T-helper 2 cell (primary cell): Measurements from ENCODE around the gene CIZ1.
A peak's percentile ranks its signal among the peaks of the same experiment; 100 is the strongest.
"Not testable (repeated sequence)": the region's sequence is repeated elsewhere in the genome, so short reads cannot be mapped to it uniquely, and the experiment has no call there.

Experiments
- DNase-seq, 5 experiments: peaks; one replicate each; pipeline versions ENCODE4 v3.0.0 to v3.0.0-alpha.2; 2012 to 2022
- total RNA-seq, 2 donors: gene quantifications; one replicate each; lab custom pipeline; 2026; lab: John Stamatoyannopoulos, UW

Gene CIZ1, protein sequence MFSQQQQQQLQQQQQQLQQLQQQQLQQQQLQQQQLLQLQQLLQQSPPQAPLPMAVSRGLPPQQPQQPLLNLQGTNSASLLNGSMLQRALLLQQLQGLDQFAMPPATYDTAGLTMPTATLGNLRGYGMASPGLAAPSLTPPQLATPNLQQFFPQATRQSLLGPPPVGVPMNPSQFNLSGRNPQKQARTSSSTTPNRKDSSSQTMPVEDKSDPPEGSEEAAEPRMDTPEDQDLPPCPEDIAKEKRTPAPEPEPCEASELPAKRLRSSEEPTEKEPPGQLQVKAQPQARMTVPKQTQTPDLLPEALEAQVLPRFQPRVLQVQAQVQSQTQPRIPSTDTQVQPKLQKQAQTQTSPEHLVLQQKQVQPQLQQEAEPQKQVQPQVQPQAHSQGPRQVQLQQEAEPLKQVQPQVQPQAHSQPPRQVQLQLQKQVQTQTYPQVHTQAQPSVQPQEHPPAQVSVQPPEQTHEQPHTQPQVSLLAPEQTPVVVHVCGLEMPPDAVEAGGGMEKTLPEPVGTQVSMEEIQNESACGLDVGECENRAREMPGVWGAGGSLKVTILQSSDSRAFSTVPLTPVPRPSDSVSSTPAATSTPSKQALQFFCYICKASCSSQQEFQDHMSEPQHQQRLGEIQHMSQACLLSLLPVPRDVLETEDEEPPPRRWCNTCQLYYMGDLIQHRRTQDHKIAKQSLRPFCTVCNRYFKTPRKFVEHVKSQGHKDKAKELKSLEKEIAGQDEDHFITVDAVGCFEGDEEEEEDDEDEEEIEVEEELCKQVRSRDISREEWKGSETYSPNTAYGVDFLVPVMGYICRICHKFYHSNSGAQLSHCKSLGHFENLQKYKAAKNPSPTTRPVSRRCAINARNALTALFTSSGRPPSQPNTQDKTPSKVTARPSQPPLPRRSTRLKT
- 49.3 to 59.5 reads per million in 2 donors for total RNA-seq

DNA sequence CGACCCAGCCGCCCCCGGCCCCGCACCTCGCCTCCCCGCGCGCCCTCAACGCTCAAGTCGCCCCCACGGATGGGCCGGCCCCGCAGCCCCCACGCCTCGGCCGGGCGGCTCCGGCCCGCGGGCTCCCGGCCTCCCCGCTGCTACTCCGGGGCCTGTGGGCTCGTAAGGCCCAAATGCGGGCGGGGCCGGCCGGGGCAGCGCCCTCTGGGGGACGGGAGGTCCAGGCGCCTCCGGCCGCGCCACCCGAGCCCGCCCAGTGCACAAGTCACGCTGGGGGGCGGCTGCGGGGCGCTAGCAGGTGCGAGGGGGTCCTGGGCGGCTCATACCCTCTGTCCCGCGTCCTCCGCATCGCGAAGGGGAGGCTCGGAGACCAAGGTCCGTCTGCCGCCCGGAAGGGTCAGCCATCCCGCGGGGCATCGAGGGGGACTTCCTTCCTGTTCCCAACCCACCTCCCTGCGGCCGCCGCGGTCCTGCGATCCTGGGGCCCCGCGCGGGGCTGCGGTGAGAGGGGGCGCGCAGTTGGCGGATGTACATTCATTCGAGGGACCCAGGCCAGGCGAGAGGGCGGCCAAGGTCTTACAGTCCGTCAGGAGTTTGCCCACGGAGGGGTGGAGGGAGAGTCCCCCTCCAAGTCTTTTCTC, at the start of gene CIZ1:
Gene CIZ1, minus strand, starts transcription at position 167 of the 641 bp plus-strand sequence. CDS start 715 bp downstream, outside the sequence.
- peak; percentile 47 to 83 (median 59) for DNase-seq

DNA sequence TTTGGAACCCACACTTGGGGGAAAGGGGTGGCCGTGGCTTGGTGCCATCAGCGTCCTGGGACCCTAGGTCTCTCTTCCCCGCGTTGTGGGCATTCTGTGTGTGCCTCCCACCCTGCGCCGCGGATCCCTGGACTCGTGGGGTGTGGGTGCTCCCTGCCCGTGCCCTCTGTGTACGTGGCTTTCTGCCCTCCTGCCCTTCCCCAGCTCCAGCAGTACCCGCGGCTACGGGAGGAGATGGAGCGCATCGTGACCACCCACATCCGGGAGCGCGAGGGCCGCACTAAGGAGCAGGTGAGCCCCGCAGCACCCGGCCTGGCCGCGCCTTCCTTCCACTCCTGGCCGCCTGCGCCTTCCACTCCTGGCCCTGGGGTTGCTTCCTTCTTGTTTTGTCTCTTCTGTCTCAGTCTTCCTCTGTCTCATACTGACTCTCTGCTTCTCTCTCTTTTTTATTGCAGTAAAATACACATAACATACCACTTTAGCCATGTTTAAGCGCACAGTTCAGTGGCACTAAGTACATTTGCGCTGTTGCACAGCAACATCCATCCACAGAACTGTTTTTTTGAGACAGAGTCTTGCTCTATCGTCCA, 42.5 kb upstream of the CIZ1 start:
- no peak for DNase-seq

DNA sequence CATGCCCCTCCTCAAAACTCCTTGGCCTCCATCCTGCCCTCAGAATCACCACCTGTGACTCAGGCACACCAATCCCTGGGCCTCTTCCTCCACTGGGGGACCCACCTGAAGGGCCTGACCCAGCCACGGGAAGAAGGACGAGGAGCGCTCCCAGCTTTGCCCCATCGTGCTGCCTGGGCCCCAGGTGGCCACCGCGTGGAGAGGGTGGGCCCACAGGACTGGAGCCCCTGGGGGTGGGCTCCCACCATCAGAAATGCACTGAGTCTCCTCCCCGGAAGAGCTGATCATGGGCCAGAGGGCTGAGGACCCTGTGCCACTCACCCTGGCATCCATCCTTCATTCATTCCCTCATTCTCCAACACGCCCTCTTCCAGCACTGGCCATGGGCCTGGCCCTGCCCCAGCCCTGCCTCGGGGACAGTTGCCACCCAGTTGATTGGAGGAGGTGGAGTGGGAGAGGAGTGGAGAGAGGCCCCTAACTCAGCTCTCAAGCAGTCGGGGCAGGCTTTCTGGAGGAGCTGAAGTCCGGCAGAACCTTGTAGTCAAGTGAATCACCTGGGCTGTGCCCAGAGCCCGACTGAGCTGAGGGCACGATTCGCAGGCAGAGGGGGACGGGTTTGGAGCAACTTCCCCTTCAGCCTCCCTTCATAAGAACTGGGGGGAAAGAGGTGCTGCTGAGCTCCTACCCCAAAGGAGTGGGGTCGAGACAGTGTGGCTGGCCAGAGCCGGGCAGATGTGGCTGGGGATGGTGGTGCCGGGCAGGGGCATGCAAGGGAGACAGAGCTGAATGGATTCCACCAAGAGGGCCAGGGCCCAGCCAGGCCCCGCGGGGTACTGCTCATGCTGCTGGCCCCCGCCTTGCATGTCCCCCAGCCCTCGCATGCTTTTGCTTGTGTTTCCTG, 41.4 kb upstream of the CIZ1 start:
- no peak for DNase-seq

DNA sequence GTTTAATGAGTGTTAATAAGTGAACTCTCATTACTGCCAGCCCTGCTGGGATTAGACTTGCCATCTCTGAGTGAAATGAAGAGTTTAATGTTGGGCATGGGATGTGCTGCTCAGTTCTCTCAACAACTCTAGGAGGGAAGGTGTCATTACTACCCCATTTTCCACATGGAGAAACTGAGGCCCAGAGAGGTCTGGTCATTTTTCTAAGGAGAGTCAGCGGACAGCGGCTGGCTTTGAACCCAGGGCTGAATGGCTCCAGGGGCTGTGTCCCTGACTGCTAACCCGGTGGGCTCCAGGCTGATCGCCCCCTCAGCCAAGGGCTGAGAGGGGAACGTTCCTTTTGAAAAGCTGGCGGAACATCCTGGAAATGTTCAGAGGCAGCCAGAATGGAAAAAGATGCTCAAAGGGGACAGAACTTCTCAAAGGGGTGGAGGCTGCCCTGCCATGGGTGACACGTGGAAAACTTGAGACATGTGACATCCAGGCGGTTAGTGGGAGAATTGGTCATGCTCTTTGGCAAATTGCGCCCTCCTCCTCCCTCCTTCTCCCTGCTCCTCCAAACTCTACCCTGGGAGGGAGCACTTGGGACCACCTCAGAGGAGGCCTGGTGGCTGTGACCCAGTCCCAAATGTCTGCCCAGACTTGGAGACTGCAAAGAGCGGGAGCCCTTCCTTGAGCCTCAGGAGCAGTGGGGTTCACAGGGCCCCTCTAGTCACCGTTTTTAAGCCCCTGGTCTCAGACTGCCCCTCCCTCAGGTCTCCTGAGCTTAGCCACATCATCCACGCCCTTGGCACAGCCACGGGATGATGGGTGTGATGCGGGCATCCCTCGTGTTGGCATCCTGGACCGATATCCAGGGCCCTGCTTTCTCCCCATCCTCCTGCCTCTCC, 40.5 kb upstream of the CIZ1 start:
- DNase-seq = no peak

DNA sequence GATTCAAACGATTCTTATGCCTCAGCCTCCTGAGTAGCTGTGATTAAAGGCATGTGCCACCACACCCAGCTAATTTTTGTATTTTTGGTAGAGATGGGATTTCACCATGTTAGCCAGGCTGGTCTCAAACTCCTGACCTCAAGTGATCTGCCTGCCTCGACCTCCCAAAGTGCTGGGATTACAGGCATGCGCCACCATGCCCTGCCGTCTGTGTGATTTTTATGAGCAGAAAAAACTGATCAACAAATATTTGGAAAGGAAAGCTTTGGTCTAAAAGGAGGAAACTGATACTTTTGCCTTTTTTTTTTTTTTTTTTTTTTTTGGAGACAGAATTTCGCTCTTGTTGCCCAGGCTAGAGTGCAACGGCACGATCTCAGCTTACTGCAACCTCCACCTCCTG, 39.5 kb upstream of the CIZ1 start:
- DNase-seq = not testable (repeated sequence)

DNA sequence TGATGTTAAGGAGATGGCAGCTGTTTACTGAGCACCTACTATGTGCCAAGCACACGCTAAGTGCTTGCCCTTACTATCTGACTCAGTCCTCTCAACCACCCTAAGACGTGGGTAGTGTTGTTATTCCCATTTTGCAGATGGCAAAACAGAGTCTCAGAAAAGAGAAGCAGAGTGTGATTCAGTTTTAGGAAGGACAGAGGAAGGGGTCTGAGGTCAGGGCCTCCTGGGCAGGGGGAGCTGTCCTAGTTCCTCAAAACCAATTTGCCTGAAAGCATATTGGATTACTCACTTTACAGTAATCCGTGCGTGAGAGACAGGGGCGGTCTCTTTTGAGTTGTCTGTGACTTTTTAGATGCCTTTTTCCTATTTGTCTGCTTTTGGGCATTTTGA, 35.0 kb upstream of the CIZ1 start:
- DNase-seq = no peak

DNA sequence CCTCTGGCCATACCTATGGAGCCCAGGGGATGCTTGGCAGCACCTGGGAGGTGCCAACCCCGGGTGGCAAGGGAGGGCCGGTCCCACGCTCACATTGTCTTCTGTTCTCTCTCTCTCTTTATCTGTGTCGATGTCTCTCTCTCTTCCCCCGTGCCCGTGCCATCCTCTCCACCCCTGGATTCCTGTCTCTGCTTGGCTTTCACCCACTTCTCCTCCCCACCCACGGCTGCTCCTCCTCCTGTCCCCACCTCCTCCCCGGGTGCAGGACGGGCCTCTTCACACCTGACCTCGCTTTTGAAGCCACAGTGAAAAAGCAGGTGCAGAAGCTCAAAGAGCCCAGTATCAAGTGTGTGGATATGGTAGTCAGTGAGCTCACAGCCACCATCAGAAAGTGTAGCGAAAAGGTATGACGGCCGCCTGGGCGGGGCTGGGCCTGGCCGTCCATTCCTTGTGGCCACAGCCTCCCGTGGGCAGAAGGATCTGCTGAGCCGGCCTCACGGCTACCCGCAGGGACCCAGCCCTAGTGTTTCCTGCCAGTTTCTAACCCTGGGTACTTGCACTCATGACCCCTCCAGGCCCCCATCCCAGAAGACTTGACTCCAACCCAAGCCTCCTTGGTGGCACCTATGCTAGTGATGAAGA, 34.5 kb upstream of the CIZ1 start:
- DNase-seq = no peak

DNA sequence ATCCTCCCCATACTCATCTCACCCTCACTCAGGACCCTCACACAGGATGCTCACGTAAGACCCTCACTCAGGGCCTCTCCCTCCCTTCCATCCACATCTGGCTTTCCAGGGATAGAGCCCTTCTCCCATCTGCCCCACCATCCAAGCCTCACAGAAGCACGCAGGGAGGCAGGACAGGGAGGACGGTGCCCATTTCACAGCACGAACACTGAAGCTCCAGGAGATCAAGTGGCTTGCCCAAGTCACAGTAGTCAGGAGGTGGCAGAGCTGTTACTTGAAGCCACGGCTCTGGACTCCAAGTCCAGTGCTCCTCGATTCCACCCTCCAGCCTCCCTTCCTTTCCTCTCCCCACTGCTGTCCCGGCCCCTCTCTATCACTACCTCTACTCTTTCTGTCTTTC, 33.5 kb upstream of the CIZ1 start:
- no peak for DNase-seq

DNA sequence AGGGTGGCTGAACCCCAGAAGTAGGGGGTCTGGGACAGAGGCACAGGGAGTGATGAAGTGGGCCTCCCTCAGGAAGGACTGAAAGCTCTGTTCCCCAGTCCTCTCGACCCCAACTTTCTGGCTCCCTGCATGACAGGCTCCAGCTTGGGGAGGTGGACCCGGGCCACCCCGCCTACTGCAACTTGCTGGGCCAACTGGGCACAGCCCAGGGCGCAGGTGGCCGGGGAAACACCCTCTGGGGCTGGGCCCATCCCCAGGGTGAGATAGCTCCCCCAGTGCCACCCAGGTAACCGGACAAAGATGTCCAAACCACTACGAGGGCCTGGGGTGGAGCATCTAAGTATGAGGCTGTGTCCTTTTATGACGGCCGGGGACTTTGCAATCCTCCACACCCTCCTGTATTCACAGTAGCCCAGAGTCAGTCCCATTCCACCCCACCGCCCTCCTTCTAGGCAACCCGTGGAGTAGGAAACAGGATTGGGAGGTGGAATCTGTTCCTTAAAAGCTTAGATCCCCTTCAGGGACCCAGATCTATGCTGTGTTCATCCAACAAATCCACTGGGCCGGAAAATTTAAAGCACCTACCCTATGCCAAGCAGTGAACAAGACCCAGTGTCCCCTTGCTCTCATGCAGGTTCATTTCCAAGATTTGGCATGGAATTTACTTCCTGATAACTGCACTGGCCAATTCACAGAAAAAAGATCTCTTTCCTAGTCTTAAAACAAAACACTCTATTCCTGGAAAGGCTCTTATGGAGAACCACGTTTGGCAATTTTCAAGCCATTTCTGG, 31.7 kb upstream of the CIZ1 start:
- DNase-seq = no peak

DNA sequence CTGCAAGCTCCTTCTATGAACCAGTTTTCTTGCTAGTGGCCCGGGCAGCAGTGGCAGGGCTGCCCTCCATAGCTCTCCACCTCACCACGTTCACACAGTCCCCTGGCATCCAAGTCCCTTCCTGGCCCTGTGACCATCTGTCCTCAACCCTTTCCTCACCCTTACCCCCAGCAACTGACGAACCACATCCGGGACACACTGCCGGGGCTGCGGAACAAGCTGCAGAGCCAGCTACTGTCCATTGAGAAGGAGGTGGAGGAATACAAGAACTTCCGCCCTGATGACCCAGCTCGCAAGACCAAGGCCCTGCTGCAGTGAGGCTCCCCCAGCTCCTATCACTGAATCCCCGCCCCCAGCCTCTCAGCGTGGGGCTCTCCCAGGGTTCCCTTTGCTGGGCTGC, 30.7 kb upstream of the CIZ1 start:
- no peak for DNase-seq

DNA sequence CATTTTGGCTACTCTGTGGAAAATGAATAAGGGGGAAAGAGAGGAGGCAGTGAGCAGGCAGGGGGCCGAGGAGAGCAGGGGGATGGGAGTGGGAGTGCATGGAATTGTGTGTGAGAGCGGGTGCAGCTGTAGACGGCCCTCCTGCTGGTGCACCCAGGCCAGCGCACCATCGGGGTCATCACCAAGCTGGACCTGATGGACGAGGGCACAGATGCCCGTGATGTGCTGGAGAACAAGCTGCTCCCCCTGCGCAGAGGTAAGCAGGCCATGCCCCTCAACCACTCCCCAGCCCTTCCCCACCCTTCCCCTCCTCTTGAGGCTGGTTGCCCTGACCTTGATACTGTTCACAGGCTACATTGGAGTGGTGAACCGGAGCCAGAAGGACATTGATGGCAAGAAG, 28.5 kb upstream of the CIZ1 start:
- DNase-seq = no peak

DNA sequence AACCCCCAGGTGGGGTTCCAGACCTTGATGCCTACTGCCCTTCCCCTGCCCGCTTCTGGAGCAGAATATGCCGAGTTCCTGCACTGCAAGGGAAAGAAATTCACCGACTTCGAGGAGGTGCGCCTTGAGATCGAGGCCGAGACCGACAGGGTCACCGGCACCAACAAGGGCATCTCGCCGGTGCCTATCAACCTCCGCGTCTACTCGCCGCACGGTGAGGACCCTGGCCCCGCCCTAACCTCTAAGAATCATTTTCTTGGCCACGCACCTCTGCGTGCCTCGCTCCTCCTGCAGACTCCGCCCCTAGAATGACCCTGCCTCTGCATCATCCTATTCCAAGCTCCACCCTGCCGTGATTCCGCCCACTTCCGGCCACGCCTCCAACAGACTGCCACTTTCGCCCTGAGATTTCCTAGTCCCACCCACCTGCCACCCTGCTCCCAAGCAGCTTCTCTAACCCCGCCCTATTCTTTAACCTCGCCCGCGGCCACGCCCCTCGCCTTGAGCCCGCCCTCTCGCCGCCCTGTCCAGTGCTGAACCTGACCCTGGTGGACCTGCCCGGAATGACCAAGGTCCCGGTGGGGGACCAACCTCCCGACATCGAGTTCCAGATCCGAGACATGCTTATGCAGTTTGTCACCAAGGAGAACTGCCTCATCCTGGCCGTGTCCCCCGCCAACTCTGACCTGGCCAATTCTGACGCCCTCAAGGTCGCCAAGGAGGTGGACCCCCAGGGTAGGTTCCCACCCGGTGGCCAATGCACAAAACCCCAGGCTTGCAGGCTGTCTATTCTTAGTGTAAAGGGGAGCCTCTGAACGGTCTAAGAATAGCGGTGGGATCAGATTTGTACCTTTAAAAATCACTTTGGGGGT, 27.4 kb upstream of the CIZ1 start:
- DNase-seq = peak; percentile 74 to 94 (median 84)

DNA sequence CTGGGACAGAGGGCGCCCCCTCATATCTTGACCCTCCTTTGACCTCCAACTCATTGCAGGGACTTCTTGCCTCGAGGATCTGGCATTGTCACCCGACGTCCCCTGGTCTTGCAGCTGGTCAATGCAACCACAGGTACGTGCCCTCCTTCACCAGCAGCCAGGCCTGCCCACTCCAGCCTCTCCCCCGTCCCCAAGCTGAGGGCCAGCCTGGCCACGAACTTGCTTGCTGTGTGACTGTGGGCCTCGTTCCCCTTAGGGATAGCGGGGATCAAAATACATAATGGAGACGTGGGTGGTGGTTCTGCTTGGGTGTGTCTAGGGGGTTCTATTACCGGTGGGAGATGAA, 26.8 kb upstream of the CIZ1 start:
- DNase-seq = no peak

DNA sequence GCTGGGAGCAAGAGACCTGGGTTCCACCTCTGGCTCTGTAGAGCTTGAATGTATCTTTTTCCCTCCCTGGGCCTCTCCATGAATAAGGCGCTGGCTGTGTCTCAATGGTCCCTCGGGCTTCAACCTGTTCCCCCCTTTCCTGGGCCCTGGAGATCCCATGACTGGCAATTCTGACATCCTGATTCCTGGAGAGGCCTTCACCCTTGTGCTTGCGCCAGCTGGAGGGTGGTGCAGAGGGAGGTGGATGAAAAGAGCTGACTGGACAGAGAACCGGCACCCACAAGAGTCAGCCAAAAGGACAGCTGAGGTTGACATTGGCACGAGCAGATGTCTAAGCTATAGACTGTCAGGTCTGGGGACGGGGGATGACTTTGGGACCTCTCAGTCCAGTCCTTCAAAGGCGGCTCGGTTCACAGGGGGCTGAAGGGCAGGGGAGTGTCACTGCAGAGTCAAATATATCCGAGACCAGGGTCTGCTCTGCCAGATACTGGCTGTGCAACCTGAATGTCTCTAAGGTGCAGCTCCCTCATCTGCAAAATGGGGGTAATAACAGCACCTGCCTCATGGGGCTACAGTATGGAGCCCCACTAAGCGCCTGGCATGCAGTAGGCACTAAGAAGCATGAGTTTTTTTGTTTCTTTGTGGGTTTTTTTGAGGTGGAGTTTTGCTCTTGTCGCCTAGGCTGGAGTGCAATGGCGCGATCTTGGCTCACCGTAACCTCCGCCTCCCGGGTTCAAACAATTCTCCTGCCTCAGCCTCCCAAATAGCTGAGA, 25.6 kb upstream of the CIZ1 start:
- no peak for DNase-seq

DNA sequence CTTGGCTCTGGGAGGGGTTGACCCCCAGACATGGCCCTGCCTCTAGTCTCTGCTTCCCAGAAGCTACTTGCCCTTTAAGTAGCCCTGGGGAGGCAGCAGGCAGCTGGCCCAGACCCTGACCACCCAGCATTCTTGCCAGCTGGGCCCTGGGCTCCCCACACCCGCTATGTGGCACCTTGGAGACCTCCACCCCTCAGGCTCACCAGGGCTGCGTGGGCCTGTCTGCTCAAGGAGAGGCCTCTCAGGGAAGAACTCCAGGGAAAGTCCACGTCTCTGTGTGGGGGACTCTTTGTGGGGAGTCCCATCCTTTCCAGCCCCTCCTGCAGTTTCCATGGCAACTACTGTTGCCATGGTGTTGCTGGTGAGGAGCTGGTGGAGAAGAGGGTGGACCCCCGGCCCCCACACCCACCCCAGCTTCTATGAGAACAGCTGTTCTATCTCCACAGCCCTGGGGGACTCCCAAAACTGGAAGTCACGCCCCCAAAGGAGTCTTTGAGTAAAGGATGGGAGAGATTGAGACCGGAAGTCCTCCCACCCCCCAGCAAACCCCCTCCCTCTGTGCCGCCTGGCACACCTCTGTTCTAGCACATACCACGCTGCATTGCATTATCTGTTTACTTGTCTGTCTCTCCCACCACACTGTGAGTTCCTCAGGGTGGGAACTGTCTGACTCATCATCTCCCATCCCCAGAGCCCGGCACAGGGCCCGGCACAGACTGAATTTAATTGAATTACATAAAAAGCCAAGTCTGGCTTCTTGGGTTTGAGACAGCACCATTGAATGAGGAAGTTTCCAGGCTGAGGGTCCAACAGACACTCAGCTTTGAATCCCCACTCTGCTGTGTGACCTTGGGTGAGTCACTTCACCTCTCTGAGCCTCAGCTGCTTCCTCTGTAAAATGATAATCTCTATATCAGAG, 24.4 kb upstream of the CIZ1 start:
- no peak for DNase-seq
